PC-3 (cell line): ENCODE data around the gene B4GALNT1. TPM values are rescaled to one million over a fixed set of nuclear protein-coding genes. Genes with fewer than 3 reads are reported as not detected.

Experiments used
- ATAC-seq: fragments of 200-7000 bp; cut with Tn5 transposase; 2 replicates; pipeline ENCODE4 v1.9.1; 2020; ENCODE audit warnings: mild to moderate bottlenecking, moderate library complexity
- BruUV-seq: library from RNA; stranded (reverse); fragments of 400-500 nt; replicated peaks from 2 replicates; lab custom pipeline; 2021; lab: Mats Ljungman, UMichigan
- CTCF ChIA-PET: fragments of 300-600 bp; sonication (Branson Sonifier 250); formaldehyde crosslinking; loops from one replicate; lab custom pipeline; 2022; ENCODE audit warnings: antibody characterized with exemption; lab: Charles Lee
- POLR2A ChIA-PET: fragments of 300-600 bp; sonication (Branson Sonifier 250); formaldehyde crosslinking; loops from one replicate; lab custom pipeline; 2022; ENCODE audit warnings: antibody characterized with exemption; ENCODE audit not compliant: unreplicated experiment; lab: Charles Lee
- DNase-seq: peaks from one replicate; pipeline ENCODE4 v3.0.0-alpha.2; 2015
- H2AFZ ChIP-seq: fragments of 300-600 bp; sonication (generic); 2 replicates; pipeline ENCODE4 v1.6.0; 2016; ENCODE audit warnings: antibody characterized with exemption, low read length
- H3F3A ChIP-seq: fragments of 300-600 bp; sonication (generic); one replicate; pipeline ENCODE4 v1.6.0; 2017; ENCODE audit warnings: antibody characterized with exemption, low read length, control low read depth, mild to moderate bottlenecking; ENCODE audit not compliant: unreplicated experiment
- H3K27ac ChIP-seq: fragments of 300-600 bp; sonication (generic); 2 replicates; pipeline ENCODE4 v1.5.1; 2016; ENCODE audit warnings: mild to moderate bottlenecking, low read length
- H3K27me3 ChIP-seq: fragments of 300-600 bp; sonication (generic); 2 replicates; pipeline ENCODE4 v1.6.1; 2016; ENCODE audit warnings: low read length, mixed read lengths
- H3K36me3 ChIP-seq: fragments of 300-600 bp; sonication (generic); 2 replicates; pipeline ENCODE4 v1.6.1; 2016; ENCODE audit warnings: low read depth, mixed run types, low read length, mixed read lengths
- H3K4me1 ChIP-seq: fragments of 300-600 bp; sonication (generic); 2 replicates; pipeline ENCODE4 v1.5.1; 2016; ENCODE audit warnings: low read length; ENCODE audit not compliant: insufficient read depth
- H3K4me2 ChIP-seq: fragments of 300-600 bp; sonication (generic); 2 replicates; pipeline ENCODE4 v1.6.0; 2016; ENCODE audit warnings: low read length
- H3K4me3 ChIP-seq: fragments of 300-600 bp; sonication (generic); 2 replicates; pipeline ENCODE4 v1.5.1; 2016; ENCODE audit warnings: mild to moderate bottlenecking, low read length, mixed read lengths
- H3K79me2 ChIP-seq: fragments of 300-600 bp; sonication (generic); 2 replicates; pipeline ENCODE4 v1.6.1; 2017; ENCODE audit warnings: low read length, mixed read lengths
- H3K9ac ChIP-seq: fragments of 300-600 bp; sonication (generic); 2 replicates; pipeline ENCODE4 v1.6.0; 2016; ENCODE audit warnings: mild to moderate bottlenecking, low read length
- H3K9me2 ChIP-seq: fragments of 300-600 bp; sonication (generic); replicated peaks from 2 replicates; pipeline ENCODE4 v1.6.1; 2016; ENCODE audit warnings: mixed run types, low read length, mixed read lengths
- H3K9me3 ChIP-seq: fragments of 300-600 bp; sonication (generic); 2 replicates; pipeline ENCODE4 v1.6.1; 2016; ENCODE audit warnings: low read length, mixed read lengths
- H4K20me1 ChIP-seq: fragments of 300-600 bp; sonication (generic); 2 replicates; pipeline ENCODE4 v1.6.1; 2016; ENCODE audit warnings: low read length, mixed read lengths
- CTCF ChIP-seq: fragments of 300-600 bp; sonication (generic); conservative IDR thresholded peaks from 2 replicates; pipeline ENCODE4 v1.5.1; 2017; ENCODE audit warnings: antibody characterized with exemption, low read depth, mild to moderate bottlenecking, low read length
- EZH2 ChIP-seq: fragments of 300-600 bp; sonication (generic); IDR thresholded peaks from one replicate; pipeline ENCODE4 v1.6.1; 2017; ENCODE audit warnings: antibody characterized with exemption, mild to moderate bottlenecking, low read length; ENCODE audit not compliant: unreplicated experiment
- EZH2phosphoT487 ChIP-seq: fragments of 300-600 bp; sonication (generic); IDR thresholded peaks from 2 replicates; pipeline ENCODE4 v1.6.1; 2018; ENCODE audit warnings: mild to moderate bottlenecking, antibody characterized with exemption, low read length, borderline replicate concordance
- intact Hi-C: fragments of 100-400 bp; cut with micrococcal nuclease; formaldehyde crosslinking; loops from 2 replicates; pipeline ENCODE4 v1.9.0; 2023
- total RNA-seq: library from RNA; depleted of rRNA; stranded (reverse); fragments of >200 nt; gene quantifications from 2 replicates; pipeline ENCODE4 v1.2.3, GENCODE V29; 2014; rRNA removed

The B4GALNT1 gene
- total RNA-seq, 1 experiment from 2014 or later: 39.0 TPM

GRCh38 chr12:57577981-57578758 lies 54.8 kb downstream of the B4GALNT1 start:
- no TSS peak for BruUV-seq
- H3K4me2 ChIP-seq: no peak overlapping the region
- H3K36me3 ChIP-seq: no peaks in the 10 kb centered on the region
- no peaks in the 10 kb centered on the region for H3K27me3 ChIP-seq
- no peaks in the 10 kb centered on the region for H3K9me3 ChIP-seq
- TF ChIP-seq CTCF (no peak), EZH2 (no peak), EZH2phosphoT487 (no peak)
- no peak overlapping the region for H3K9ac ChIP-seq
- no peak overlapping the region for H2AFZ ChIP-seq
- no peaks in the 10 kb centered on the region for H3K79me2 ChIP-seq
- ChIA-PET CTCF (no interaction called here), POLR2A (no interaction called here)
- no peak overlapping the region for H3K4me3 ChIP-seq
- no peaks in the 10 kb centered on the region for H3K9me2 ChIP-seq
- intact Hi-C loops: no loop called here
- no peak overlapping the region for H3K27ac ChIP-seq
- no peaks in the 10 kb centered on the region for H4K20me1 ChIP-seq
- DNase-seq (no peak), ATAC-seq (no peak)
- no peaks in the 10 kb centered on the region for H3F3A ChIP-seq
- peaks cover 9% of the 10 kb centered on the region for H3K4me1 ChIP-seq

GRCh38 chr12:57576613-57577160 lies 56.3 kb downstream of the B4GALNT1 start:
- TF ChIP-seq EZH2phosphoT487: no peak
- no peak for TF ChIP-seq CTCF
- no peak for TF ChIP-seq EZH2
- Histone ChIP-seq H3K9me2 (no peaks in the 10 kb centered on the region), H3K27me3 (no peaks in the 10 kb centered on the region), H3K4me2 (no peak overlapping the region), H4K20me1 (no peaks in the 10 kb centered on the region), H3K27ac (no peak overlapping the region), H3K9ac (no peak overlapping the region), H3K4me3 (no peak overlapping the region), H3K36me3 (no peaks in the 10 kb centered on the region), H3K79me2 (no peaks in the 10 kb centered on the region), H3F3A (no peaks in the 10 kb centered on the region), H3K9me3 (no peaks in the 10 kb centered on the region), H2AFZ (no peak overlapping the region), H3K4me1 (peaks cover 9% of the 10 kb centered on the region)
- ATAC-seq (no peak), DNase-seq (peak; percentile 22)
- CTCF ChIA-PET: no interaction called here
- POLR2A ChIA-PET: no interaction called here
- intact Hi-C loops: no loop called here
- BruUV-seq: no TSS peak

Other genes with a start within 250 kb of the B4GALNT1 start
- gene R3HDM2, start 202.2 kb downstream of the B4GALNT1 start, total RNA-seq: 14.0 and 15.7 TPM in 2 replicates
- gene INHBC, start 198.4 kb downstream of the B4GALNT1 start, total RNA-seq: not detected in 2 replicates
- not detected in 2 replicates for gene INHBE, start 177.9 kb downstream of the B4GALNT1 start, total RNA-seq
- 3.0 TPM in 1 of 2 replicates, not detected in the other for gene GLI1, start 173.4 kb downstream of the B4GALNT1 start, total RNA-seq
- gene ARHGAP9, start 153.3 kb downstream of the B4GALNT1 start, total RNA-seq: not detected in 2 replicates
- 209 and 210 TPM in 2 replicates for gene MARS1, start 145.1 kb downstream of the B4GALNT1 start, total RNA-seq
- 27.4 and 33.1 TPM in 2 replicates for gene DDIT3, start 112.7 kb downstream of the B4GALNT1 start, total RNA-seq
- 13.1 and 13.2 TPM in 2 replicates for gene MBD6, start 110.4 kb downstream of the B4GALNT1 start, total RNA-seq
- gene DCTN2, start 86.0 kb downstream of the B4GALNT1 start, total RNA-seq: 88.5 and 96.4 TPM in 2 replicates
- gene KIF5A, start 83.2 kb downstream of the B4GALNT1 start, total RNA-seq: not detected in 2 replicates
- 83.6 and 88.6 TPM in 2 replicates for gene PIP4K2C, start 42.0 kb downstream of the B4GALNT1 start, total RNA-seq
- 11.9 and 15.9 TPM in 2 replicates for gene DTX3, start 28.4 kb downstream of the B4GALNT1 start, total RNA-seq
- gene ARHGEF25, start 21.8 kb downstream of the B4GALNT1 start, total RNA-seq: 10.0 and 18.1 TPM in 2 replicates
- gene OS9, start 60.9 kb upstream of the B4GALNT1 start, total RNA-seq: 145 and 223 TPM in 2 replicates
- gene AGAP2, start 105.5 kb upstream of the B4GALNT1 start, total RNA-seq: 0.23 and 0.40 TPM in 2 replicates
- 18.9 and 20.3 TPM in 2 replicates for gene TSPAN31, start 111.8 kb upstream of the B4GALNT1 start, total RNA-seq
- gene CDK4, start 119.1 kb upstream of the B4GALNT1 start, total RNA-seq: 212 and 229 TPM in 2 replicates
- gene MARCHF9, start 121.9 kb upstream of the B4GALNT1 start, total RNA-seq: 9.3 and 13.4 TPM in 2 replicates
- gene CYP27B1, start 133.9 kb upstream of the B4GALNT1 start, total RNA-seq: 8.1 and 8.6 TPM in 2 replicates
- gene METTL1, start 138.9 kb upstream of the B4GALNT1 start, total RNA-seq: 25.2 and 29.8 TPM in 2 replicates
- gene EEF1AKMT3, start 139.4 kb upstream of the B4GALNT1 start, total RNA-seq: 5.4 and 9.3 TPM in 2 replicates
- 55.8 and 63.0 TPM in 2 replicates for gene TSFM, start 149.6 kb upstream of the B4GALNT1 start, total RNA-seq
- gene AVIL, start 185.5 kb upstream of the B4GALNT1 start, total RNA-seq: 2.3 TPM in 1 of 2 replicates, not detected in the other
- 37.4 and 39.4 TPM in 2 replicates for gene CTDSP2, start 213.5 kb upstream of the B4GALNT1 start, total RNA-seq